Uterus (tissue), 2 donors: ENCODE measurements around the gene JARID2.

Experiments used
- POLR2A ChIP-seq, 2 donors: fragments of 450-650 bp; IDR thresholded peaks; one replicate each; pipeline ENCODE4 v1.6.1; 2016; ENCODE audit warnings: antibody characterized with exemption in 2 of 2, mild to moderate bottlenecking in 1 of 2, moderate library complexity in 1 of 2
- TF ChIP-seq, protein P1 (sequence below), 4 experiments: fragments of 200-600 bp in 2 of 4; fragments of 450-650 bp in 2 of 4; sonication (generic) in 2 of 4; IDR thresholded peaks; one replicate each; pipeline ENCODE4 v1.5.1; 2016 to 2019; ENCODE audit warnings: antibody characterized with exemption in 4 of 4, mild to moderate bottlenecking in 2 of 4, moderate library complexity in 1 of 4

DNA sequence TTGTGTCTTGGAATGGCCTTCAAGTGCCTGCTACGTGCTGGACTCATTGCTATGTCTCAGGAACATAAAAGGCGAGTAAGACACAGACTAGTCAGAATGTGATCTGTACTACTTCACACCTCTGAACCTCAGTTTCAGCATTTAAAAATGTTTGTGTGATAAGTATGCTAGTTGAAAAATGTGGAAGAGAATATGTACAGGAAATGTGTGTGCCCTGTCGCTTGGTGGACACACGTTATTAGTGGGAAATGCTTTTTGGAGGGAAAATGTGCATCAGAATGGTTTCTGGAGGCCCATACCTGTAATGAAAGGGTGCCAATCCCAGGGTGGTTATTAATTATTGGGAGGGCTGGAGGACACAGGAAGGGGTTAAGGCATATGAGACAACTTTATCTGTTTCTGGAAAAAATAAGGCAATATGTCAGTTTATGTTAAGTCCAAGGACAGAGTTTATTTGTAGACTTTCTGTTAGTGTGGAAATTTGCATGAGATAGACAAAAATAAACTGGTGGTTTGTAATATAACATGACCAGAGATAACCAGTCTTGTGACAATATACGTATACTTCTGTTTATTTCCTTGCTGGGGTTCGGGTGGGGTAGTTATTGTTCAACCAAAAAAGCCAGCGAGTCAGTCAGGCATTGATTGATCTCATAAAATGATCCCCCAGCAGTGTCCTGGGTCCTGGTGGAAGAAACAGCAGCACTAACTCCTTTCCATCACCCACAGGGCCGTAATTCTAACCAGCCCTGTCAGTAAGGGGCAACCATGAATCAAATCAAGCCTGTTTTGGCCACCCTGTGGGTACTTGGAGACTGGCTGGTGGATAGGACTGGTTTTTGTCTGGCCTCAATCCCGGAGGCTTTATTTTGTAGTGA lies 117.9 kb downstream of the JARID2 start:
- TF ChIP-seq, protein P1, sequence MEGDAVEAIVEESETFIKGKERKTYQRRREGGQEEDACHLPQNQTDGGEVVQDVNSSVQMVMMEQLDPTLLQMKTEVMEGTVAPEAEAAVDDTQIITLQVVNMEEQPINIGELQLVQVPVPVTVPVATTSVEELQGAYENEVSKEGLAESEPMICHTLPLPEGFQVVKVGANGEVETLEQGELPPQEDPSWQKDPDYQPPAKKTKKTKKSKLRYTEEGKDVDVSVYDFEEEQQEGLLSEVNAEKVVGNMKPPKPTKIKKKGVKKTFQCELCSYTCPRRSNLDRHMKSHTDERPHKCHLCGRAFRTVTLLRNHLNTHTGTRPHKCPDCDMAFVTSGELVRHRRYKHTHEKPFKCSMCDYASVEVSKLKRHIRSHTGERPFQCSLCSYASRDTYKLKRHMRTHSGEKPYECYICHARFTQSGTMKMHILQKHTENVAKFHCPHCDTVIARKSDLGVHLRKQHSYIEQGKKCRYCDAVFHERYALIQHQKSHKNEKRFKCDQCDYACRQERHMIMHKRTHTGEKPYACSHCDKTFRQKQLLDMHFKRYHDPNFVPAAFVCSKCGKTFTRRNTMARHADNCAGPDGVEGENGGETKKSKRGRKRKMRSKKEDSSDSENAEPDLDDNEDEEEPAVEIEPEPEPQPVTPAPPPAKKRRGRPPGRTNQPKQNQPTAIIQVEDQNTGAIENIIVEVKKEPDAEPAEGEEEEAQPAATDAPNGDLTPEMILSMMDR (IDR thresholded peaks at IDR 0.05): no peak
- TF ChIP-seq POLR2A (IDR thresholded peaks at IDR 0.05): no peak
